A549 (cell line): ENCODE data around the gene C4orf51.

Source experiments
- ATOH8 ChIP-seq: fragments of 250-450 bp; sonication (Bioruptor Pico); IDR thresholded peaks from 2 replicates; pipeline ENCODE4 v1.5.0; 2020; ENCODE audit warnings: low read depth, mild to moderate bottlenecking, moderate library complexity
- BHLHE40 ChIP-seq: IDR thresholded peaks from 2 replicates; pipeline ENCODE4 v1.6.1; 2012; ENCODE audit warnings: low read depth, low read length, inconsistent platforms
- CTCF ChIP-seq: fragments of >200 bp; sonication (Bioruptor Twin); formaldehyde crosslinking; IDR thresholded peaks from 3 replicates; pipeline ENCODE4 v1.5.1; 2016
- EP300 ChIP-seq, 2 experiments: fragments of >200 bp; sonication (Bioruptor Twin); formaldehyde crosslinking; IDR thresholded peaks; 2 replicates in 1 of 2; 3 replicates in 1 of 2; pipeline ENCODE4 v1.6.1; 2016 to 2017
- MAFK ChIP-seq: fragments of 450-650 bp; IDR thresholded peaks from 2 replicates; pipeline ENCODE4 v1.6.1; 2014; ENCODE audit not compliant: partially characterized antibody
- MAX ChIP-seq: IDR thresholded peaks from 2 replicates; pipeline ENCODE4 v1.6.1; 2012
- MAZ ChIP-seq: fragments of 150-350 bp; IDR thresholded peaks from 2 replicates; pipeline ENCODE4 v1.6.1; 2014; ENCODE audit warnings: antibody characterized with exemption, low read depth, low read length, borderline replicate concordance
- NR3C1 ChIP-seq: fragments of >200 bp; sonication (Bioruptor Twin); formaldehyde crosslinking; IDR thresholded peaks from 3 replicates; pipeline ENCODE4 v1.6.1; 2017
- PHF8 ChIP-seq: fragments of 200-600 bp; sonication (generic); IDR thresholded peaks from 2 replicates; pipeline ENCODE4 v1.6.1; 2016; ENCODE audit warnings: low read depth, mild to moderate bottlenecking, antibody characterized with exemption, moderate library complexity, borderline replicate concordance
- POLR2A ChIP-seq: IDR thresholded peaks from 2 replicates; pipeline ENCODE4 v1.6.1; 2012; ENCODE audit warnings: mild to moderate bottlenecking, low read length
- RAD21 ChIP-seq, 2 experiments: fragments of >200 bp in 1 of 2; sonication (Bioruptor Twin) in 1 of 2; formaldehyde crosslinking in 1 of 2; IDR thresholded peaks in 1 of 2; conservative IDR thresholded peaks in 1 of 2; 2 replicates in 1 of 2; 3 replicates in 1 of 2; pipeline ENCODE4 v1.6.1; 2012 to 2018; ENCODE audit warnings: inconsistent platforms in 1 of 2
- RCOR1 ChIP-seq: fragments of 150-350 bp; IDR thresholded peaks from 2 replicates; pipeline ENCODE4 v1.6.1; 2014; ENCODE audit warnings: antibody characterized with exemption, low read length, low read depth
- REST ChIP-seq: fragments of 200-600 bp; sonication (generic); IDR thresholded peaks from 2 replicates; pipeline ENCODE4 v1.6.1; 2016; ENCODE audit warnings: antibody characterized with exemption, mild to moderate bottlenecking, moderate library complexity
- ZC3H11A ChIP-seq: fragments of 450-650 bp; IDR thresholded peaks from 2 replicates; pipeline ENCODE4 v1.6.1; 2014; ENCODE audit warnings: antibody characterized with exemption, mild to moderate bottlenecking

- no peak for TF ChIP-seq CTCF
- no peak for TF ChIP-seq MAZ
- TF ChIP-seq ZC3H11A = no peak
- TF ChIP-seq RAD21 (conservative IDR thresholded peaks at IDR 0.05 in 1 of 2, IDR thresholded peaks at IDR 0.05 in 1 of 2) = 0 out of 5 replicates have a peak, but pooled peaks have one; percentile 4 to 14
- TF ChIP-seq NR3C1 = no peak
- TF ChIP-seq EP300 (IDR thresholded peaks at IDR 0.05) = no peak
- no peak for TF ChIP-seq MAX
- TF ChIP-seq POLR2A = no peak
- TF ChIP-seq BHLHE40 = no peak
- TF ChIP-seq REST = no peak
- TF ChIP-seq MAFK = no peak
- TF ChIP-seq PHF8 = no peak
- no peak for TF ChIP-seq RCOR1
- peak; percentile 68 for TF ChIP-seq ATOH8 (CRISPR knock-in tag)
These were observed 51.1 kb downstream of the C4orf51 start for GRCh38 chr4:145731028-145731427.
